ENCODE results near the gene SLIT3. TPM values are rescaled to one million over a fixed set of nuclear protein-coding genes. Genes with fewer than 3 reads are reported as not detected.

SLIT3 gene
- total RNA-seq, 2 donors from 2014 or later: 6.6 to 6.7 TPM

GRCh38 chr5:168712280-168712924 lies 588.5 kb downstream of the SLIT3 start:
- Histone ChIP-seq H3K27ac (no peak overlapping the region), H3K27me3 (no peaks in the 10 kb centered on the region), H3K4me1 (no peaks in the 10 kb centered on the region), H3K36me3 (replicated peaks in 1 of 2; ENCODE audit: insufficient read depth in 1 of 2, low read depth in 2 of 2) (no peaks in the 10 kb centered on the region), H3K4me3 (no peak overlapping the region), H3K9me3 (no peaks in the 10 kb centered on the region)
- ATAC-seq (peak; percentile 33), DNase-seq (peak in 1 of 4 donors; percentile 17)
- TF ChIP-seq CTCF (IDR thresholded peaks at IDR 0.05) (no peak), POLR2A (IDR thresholded peaks at IDR 0.05) (no peak)
- WGBS, 2 donors: 65 to 69% methylated on average over 11 of the region's 11 CpGs
- intact Hi-C loops (cut with DNase I): no loop called here

GRCh38 chr5:168710706-168711105 lies 590.2 kb downstream of the SLIT3 start:
- 90% methylated on average over 3 to 9 of the region's 9 CpGs for WGBS, 2 donors
- no peaks in the 10 kb centered on the region for H3K9me3 ChIP-seq
- H3K27ac ChIP-seq: no peak overlapping the region
- DNase-seq (no peak), ATAC-seq (no peak)
- TF ChIP-seq CTCF (IDR thresholded peaks at IDR 0.05) (no peak), POLR2A (IDR thresholded peaks at IDR 0.05) (no peak)
- no peaks in the 10 kb centered on the region for H3K4me1 ChIP-seq
- intact Hi-C loops (cut with DNase I): no loop called here
- H3K27me3 ChIP-seq: no peaks in the 10 kb centered on the region
- no peaks in the 10 kb centered on the region for H3K36me3 ChIP-seq (replicated peaks in 1 of 2; ENCODE audit: insufficient read depth in 1 of 2, low read depth in 2 of 2)
- H3K4me3 ChIP-seq: no peak overlapping the region

- no peak overlapping the region for H3K4me3 ChIP-seq
- TF ChIP-seq CTCF (IDR thresholded peaks at IDR 0.05): no peak
- TF ChIP-seq POLR2A (IDR thresholded peaks at IDR 0.05): no peak
- intact Hi-C loops (cut with DNase I): no loop called here
- ATAC-seq: no peak
- DNase-seq: no peak
- no peaks in the 10 kb centered on the region for H3K36me3 ChIP-seq (replicated peaks in 1 of 2; ENCODE audit: insufficient read depth in 1 of 2, low read depth in 2 of 2)
- H3K4me1 ChIP-seq: no peaks in the 10 kb centered on the region
- no peaks in the 10 kb centered on the region for H3K27me3 ChIP-seq
- H3K9me3 ChIP-seq: no peaks in the 10 kb centered on the region
- no peak overlapping the region for H3K27ac ChIP-seq
- 79 to 80% methylated on average over 10 to 15 of the region's 15 CpGs for WGBS, 2 donors
These were observed 592.9 kb downstream of the SLIT3 start for GRCh38 chr5:168707716-168708695.

- no peak for ATAC-seq
- intact Hi-C loops (cut with DNase I): no loop called here
- 60 to 65% methylated on average over 4 to 5 of the region's 5 CpGs for WGBS, 2 donors
These were observed 594.3 kb downstream of the SLIT3 start for GRCh38 chr5:168706655-168707069.

More at GRCh38 chr5:168706655-168707069, 594.3 kb downstream of the SLIT3 start:
- Histone ChIP-seq H3K27me3 (no peaks in the 10 kb centered on the region), H3K27ac (no peak overlapping the region), H3K4me1 (no peaks in the 10 kb centered on the region), H3K36me3 (replicated peaks in 1 of 2; ENCODE audit: insufficient read depth in 1 of 2, low read depth in 2 of 2) (no peaks in the 10 kb centered on the region), H3K9me3 (no peaks in the 10 kb centered on the region), H3K4me3 (no peak overlapping the region)
- TF ChIP-seq POLR2A (IDR thresholded peaks at IDR 0.05) (no peak), CTCF (IDR thresholded peaks at IDR 0.05) (peak in 5 of 7 experiments; percentile 21 to 46 (median 38))
- peak in 2 of 4 donors; percentile 19 to 22 for DNase-seq
